Hepatocyte (in vitro differentiated cells): Measurements from ENCODE around the gene SPOCK2. TPM values are rescaled to one million over a fixed set of nuclear protein-coding genes. Genes with fewer than 3 reads are reported as not detected.

Experiments
- DNase-seq: peaks from one replicate; pipeline ENCODE4 v3.0.0-alpha.2; 2016; ENCODE audit warnings: low spot score
- H2AFZ ChIP-seq: fragments of 200-600 bp; sonication (generic); 2 replicates; pipeline ENCODE4 v1.6.0; 2016; ENCODE audit warnings: antibody characterized with exemption, mild to moderate bottlenecking
- H3K27ac ChIP-seq: fragments of 200-600 bp; sonication (generic); 2 replicates; pipeline ENCODE4 v1.5.1; 2016; ENCODE audit warnings: mild to moderate bottlenecking
- H3K27me3 ChIP-seq: fragments of 200-600 bp; sonication (generic); 2 replicates; pipeline ENCODE4 v1.6.1; 2016
- H3K36me3 ChIP-seq: fragments of 200-600 bp; sonication (generic); replicated peaks from 2 replicates; pipeline ENCODE4 v1.5.1; 2016; ENCODE audit warnings: low read depth; ENCODE audit not compliant: insufficient read depth
- H3K4me1 ChIP-seq: fragments of 200-600 bp; sonication (generic); 2 replicates; pipeline ENCODE4 v1.5.1; 2016; ENCODE audit warnings: mild to moderate bottlenecking, moderate library complexity; ENCODE audit not compliant: insufficient read depth
- H3K4me2 ChIP-seq: fragments of 200-600 bp; sonication (generic); 2 replicates; pipeline ENCODE4 v1.6.0; 2016
- H3K4me3 ChIP-seq: fragments of 200-600 bp; sonication (generic); 2 replicates; pipeline ENCODE4 v1.5.1; 2016; ENCODE audit warnings: mild to moderate bottlenecking
- H3K79me2 ChIP-seq: fragments of 200-600 bp; sonication (generic); 2 replicates; pipeline ENCODE4 v1.6.0; 2017; ENCODE audit warnings: mild to moderate bottlenecking
- H3K9me2 ChIP-seq: fragments of 200-600 bp; sonication (generic); replicated peaks from 2 replicates; pipeline ENCODE4 v1.6.0; 2017; ENCODE audit warnings: mild to moderate bottlenecking; ENCODE audit not compliant: insufficient read depth
- H3K9me3 ChIP-seq: fragments of 200-600 bp; sonication (generic); 2 replicates; pipeline ENCODE4 v1.5.1; 2016; ENCODE audit warnings: low read depth, mild to moderate bottlenecking
- H4K20me1 ChIP-seq: fragments of 200-600 bp; sonication (generic); 2 replicates; pipeline ENCODE4 v1.6.0; 2016; ENCODE audit warnings: mild to moderate bottlenecking; ENCODE audit not compliant: insufficient read depth, poor library complexity, severe bottlenecking
- CTCF ChIP-seq: fragments of 200-600 bp; sonication (generic); IDR thresholded peaks from 2 replicates; pipeline ENCODE4 v1.5.1; 2016; ENCODE audit warnings: antibody characterized with exemption, mild to moderate bottlenecking; ENCODE audit not compliant: poor library complexity
- EZH2 ChIP-seq: fragments of 200-600 bp; sonication (generic); IDR thresholded peaks from 2 replicates; pipeline ENCODE4 v1.6.1; 2016; ENCODE audit warnings: antibody characterized with exemption, mild to moderate bottlenecking, borderline replicate concordance
- EZH2phosphoT487 ChIP-seq: fragments of 200-600 bp; sonication (generic); IDR thresholded peaks from one replicate; pipeline ENCODE4 v1.6.1; 2018; ENCODE audit warnings: antibody characterized with exemption, mild to moderate bottlenecking, low read depth, moderate library complexity; ENCODE audit not compliant: unreplicated experiment, severe bottlenecking
- WGBS: methylation state at CpG from one replicate; pipeline ENCODE4 v1.1.6; 2016; ENCODE audit warnings: low lambda C conversion rate; ENCODE audit errors: missing lambda C conversion rate; 5-methylcytosine and 5-hydroxymethylcytosine counted together
- polyA plus RNA-seq: library from polyadenylated mRNA; unstranded; fragments of >200 nt; fragmentation: Nextera tagmentation; extraction: Ambion mirVana; gene quantifications from 2 replicates; pipeline ENCODE4 v1.2.1, GENCODE V29; 2016
- total RNA-seq: library from RNA; depleted of rRNA; stranded (reverse); fragments of >200 nt; gene quantifications from 2 replicates; pipeline ENCODE4 v1.2.3, GENCODE V29; 2014

The SPOCK2 gene
- total and polyA plus RNA-seq, 2 experiments from 2014 or later, result 3.0 to 3.1 TPM

GRCh38 chr10:72134785-72135767 lies 46.7 kb upstream of the SPOCK2 start:
- no peaks in the 10 kb centered on the region for H3K36me3 ChIP-seq
- no peak overlapping the region for H3K27ac ChIP-seq
- no peaks in the 10 kb centered on the region for H3K27me3 ChIP-seq
- no peak for DNase-seq
- H3K4me1 ChIP-seq, result no peaks in the 10 kb centered on the region
- no peak overlapping the region for H3K4me3 ChIP-seq
- H4K20me1 ChIP-seq, result no peaks in the 10 kb centered on the region
- H3K9me3 ChIP-seq, result no peaks in the 10 kb centered on the region
- H2AFZ ChIP-seq, result no peak overlapping the region
- H3K4me2 ChIP-seq, result no peak overlapping the region
- WGBS, result 83% methylated on average over 10 of the region's 10 CpGs
- H3K79me2 ChIP-seq, result no peaks in the 10 kb centered on the region
- TF ChIP-seq EZH2, result no peak
- TF ChIP-seq EZH2phosphoT487, result no peak
- no peak for TF ChIP-seq CTCF
- no peaks in the 10 kb centered on the region for H3K9me2 ChIP-seq

- Histone ChIP-seq H2AFZ (no peak overlapping the region), H3K9me3 (no peaks in the 10 kb centered on the region), H3K79me2 (no peaks in the 10 kb centered on the region), H4K20me1 (no peaks in the 10 kb centered on the region), H3K36me3 (no peaks in the 10 kb centered on the region), H3K27me3 (no peaks in the 10 kb centered on the region), H3K27ac (no peak overlapping the region), H3K4me1 (no peaks in the 10 kb centered on the region), H3K4me3 (no peak overlapping the region), H3K4me2 (no peak overlapping the region), H3K9me2 (no peaks in the 10 kb centered on the region)
- no peak for DNase-seq
- TF ChIP-seq EZH2phosphoT487, result no peak
- no peak for TF ChIP-seq EZH2
- no peak for TF ChIP-seq CTCF
These were observed 45.2 kb upstream of the SPOCK2 start for GRCh38 chr10:72133517-72133916.

- Histone ChIP-seq H3K27me3 (no peaks in the 10 kb centered on the region), H3K79me2 (no peaks in the 10 kb centered on the region), H3K4me3 (no peak overlapping the region), H3K27ac (no peak overlapping the region), H3K9me2 (no peaks in the 10 kb centered on the region), H3K4me1 (no peaks in the 10 kb centered on the region), H4K20me1 (no peaks in the 10 kb centered on the region), H3K9me3 (no peaks in the 10 kb centered on the region), H3K36me3 (no peaks in the 10 kb centered on the region), H2AFZ (no peak overlapping the region), H3K4me2 (no peak overlapping the region)
- DNase-seq, result no peak
- no peak for TF ChIP-seq EZH2
- no peak for TF ChIP-seq CTCF
- WGBS, result 92% methylated on average over 4 of the region's 4 CpGs
These were observed 44.5 kb upstream of the SPOCK2 start for GRCh38 chr10:72132854-72133253.
